PC-9 (cell line): ENCODE results near the gene PLD6.

Experiments
- CTCF ChIP-seq: fragments of 200-600 bp; sonication (generic); conservative IDR thresholded peaks from 2 replicates; pipeline ENCODE4 v1.6.1; 2017; ENCODE audit warnings: mixed run types, antibody characterized with exemption, mild to moderate bottlenecking, moderate library complexity
- EZH2 ChIP-seq: fragments of 200-600 bp; sonication (generic); IDR thresholded peaks from 2 replicates; pipeline ENCODE4 v1.8.0; 2017; ENCODE audit warnings: antibody characterized with exemption, low read depth

DNA sequence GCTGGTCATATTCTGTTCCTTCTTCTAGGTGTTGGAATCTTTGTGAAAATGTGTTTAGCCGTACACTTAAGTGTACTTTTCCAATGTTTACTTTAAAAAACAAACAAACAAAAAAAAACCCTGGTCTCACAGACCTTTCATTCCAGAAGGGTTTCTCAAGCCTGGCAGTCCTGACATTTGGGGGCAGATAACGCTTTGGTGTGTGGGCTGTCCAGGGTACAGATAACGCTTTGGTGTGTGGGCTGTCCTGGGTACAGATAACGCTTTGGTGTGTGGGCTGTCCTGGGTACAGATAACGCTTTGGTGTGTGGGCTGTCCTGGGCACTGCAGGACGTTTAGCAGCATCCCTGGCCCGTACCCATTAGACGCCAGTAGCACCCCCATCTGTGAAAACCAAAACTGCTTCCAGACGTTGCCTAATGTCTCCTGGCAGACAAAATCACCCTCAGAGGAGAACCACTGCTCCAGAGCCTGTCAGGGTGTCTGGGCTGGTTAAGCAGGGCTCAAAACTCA is 46.1 kb upstream of the PLD6 start:
- TF ChIP-seq CTCF: no peak
- TF ChIP-seq EZH2: no peak
